Measurements from ENCODE around the gene TWIST2.

- TF ChIP-seq, protein P1, sequence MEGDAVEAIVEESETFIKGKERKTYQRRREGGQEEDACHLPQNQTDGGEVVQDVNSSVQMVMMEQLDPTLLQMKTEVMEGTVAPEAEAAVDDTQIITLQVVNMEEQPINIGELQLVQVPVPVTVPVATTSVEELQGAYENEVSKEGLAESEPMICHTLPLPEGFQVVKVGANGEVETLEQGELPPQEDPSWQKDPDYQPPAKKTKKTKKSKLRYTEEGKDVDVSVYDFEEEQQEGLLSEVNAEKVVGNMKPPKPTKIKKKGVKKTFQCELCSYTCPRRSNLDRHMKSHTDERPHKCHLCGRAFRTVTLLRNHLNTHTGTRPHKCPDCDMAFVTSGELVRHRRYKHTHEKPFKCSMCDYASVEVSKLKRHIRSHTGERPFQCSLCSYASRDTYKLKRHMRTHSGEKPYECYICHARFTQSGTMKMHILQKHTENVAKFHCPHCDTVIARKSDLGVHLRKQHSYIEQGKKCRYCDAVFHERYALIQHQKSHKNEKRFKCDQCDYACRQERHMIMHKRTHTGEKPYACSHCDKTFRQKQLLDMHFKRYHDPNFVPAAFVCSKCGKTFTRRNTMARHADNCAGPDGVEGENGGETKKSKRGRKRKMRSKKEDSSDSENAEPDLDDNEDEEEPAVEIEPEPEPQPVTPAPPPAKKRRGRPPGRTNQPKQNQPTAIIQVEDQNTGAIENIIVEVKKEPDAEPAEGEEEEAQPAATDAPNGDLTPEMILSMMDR (IDR thresholded peaks at IDR 0.05) = no peak
- TF ChIP-seq POLR2A (IDR thresholded peaks at IDR 0.05) = no peak
Observed at GRCh38 chr2:238899386-238899785, 51.5 kb downstream of the TWIST2 start.
